Panc1 (cell line): ENCODE data around the gene RBL1.

Experiments used
- POLR2AphosphoS5 ChIP-seq: IDR thresholded peaks from 2 replicates; pipeline ENCODE4 v1.6.1; 2012; ENCODE audit warnings: mild to moderate bottlenecking, low read depth, low read length, moderate library complexity
- TCF7L2 ChIP-seq: IDR thresholded peaks from 2 replicates; pipeline ENCODE4 v1.6.1; 2011; ENCODE audit warnings: mild to moderate bottlenecking, low read depth, low read length, inconsistent platforms
- TF ChIP-seq, protein P1 (sequence below): fragments of 450-650 bp; IDR thresholded peaks from 2 replicates; pipeline ENCODE4 v1.5.1; 2017; ENCODE audit warnings: mild to moderate bottlenecking
- TF ChIP-seq, protein P2 (sequence below), 2 experiments: IDR thresholded peaks; 2 replicates each; pipeline ENCODE4 v1.6.1; 2011 to 2012; ENCODE audit warnings: low read depth in 2 of 2, control low read depth in 1 of 2, low read length in 1 of 2, mild to moderate bottlenecking in 1 of 2, moderate library complexity in 1 of 2; ENCODE audit not compliant: insufficient read depth in 1 of 2

DNA sequence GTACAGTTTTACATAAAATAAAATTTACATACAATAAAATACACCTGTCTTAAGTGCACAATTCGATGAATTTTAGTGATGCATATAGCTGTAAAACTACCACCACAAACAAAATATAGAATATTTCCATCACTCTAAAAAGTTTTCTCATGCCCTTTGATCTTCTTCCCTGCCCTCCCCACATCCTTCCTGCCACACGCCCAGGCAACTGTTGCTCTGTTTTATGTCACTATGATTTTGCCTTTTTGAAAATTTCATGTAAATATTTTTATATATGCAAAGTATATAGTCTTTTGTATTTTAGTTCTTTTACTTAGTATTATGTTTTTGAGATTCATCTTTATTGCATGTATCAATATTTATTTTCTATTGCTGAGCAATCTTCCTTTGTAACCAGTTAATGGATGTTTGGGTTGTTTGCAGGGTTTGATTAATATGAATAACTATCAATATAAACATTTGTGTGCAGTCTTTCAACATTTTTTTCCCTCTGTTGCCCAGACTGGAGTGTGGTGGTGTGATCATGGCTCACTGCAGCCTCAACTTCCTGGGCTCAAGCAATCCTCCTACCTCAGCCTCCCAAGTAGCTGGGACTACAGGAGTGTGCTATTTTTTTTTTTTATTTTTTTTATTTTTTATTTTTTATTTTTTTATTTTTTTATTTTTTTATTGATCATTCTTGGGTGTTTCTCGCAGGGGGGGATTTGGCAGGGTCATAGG is 120.5 kb downstream of the RBL1 start:
- TF ChIP-seq, protein P1, sequence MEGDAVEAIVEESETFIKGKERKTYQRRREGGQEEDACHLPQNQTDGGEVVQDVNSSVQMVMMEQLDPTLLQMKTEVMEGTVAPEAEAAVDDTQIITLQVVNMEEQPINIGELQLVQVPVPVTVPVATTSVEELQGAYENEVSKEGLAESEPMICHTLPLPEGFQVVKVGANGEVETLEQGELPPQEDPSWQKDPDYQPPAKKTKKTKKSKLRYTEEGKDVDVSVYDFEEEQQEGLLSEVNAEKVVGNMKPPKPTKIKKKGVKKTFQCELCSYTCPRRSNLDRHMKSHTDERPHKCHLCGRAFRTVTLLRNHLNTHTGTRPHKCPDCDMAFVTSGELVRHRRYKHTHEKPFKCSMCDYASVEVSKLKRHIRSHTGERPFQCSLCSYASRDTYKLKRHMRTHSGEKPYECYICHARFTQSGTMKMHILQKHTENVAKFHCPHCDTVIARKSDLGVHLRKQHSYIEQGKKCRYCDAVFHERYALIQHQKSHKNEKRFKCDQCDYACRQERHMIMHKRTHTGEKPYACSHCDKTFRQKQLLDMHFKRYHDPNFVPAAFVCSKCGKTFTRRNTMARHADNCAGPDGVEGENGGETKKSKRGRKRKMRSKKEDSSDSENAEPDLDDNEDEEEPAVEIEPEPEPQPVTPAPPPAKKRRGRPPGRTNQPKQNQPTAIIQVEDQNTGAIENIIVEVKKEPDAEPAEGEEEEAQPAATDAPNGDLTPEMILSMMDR = no peak
- TF ChIP-seq, protein P2, sequence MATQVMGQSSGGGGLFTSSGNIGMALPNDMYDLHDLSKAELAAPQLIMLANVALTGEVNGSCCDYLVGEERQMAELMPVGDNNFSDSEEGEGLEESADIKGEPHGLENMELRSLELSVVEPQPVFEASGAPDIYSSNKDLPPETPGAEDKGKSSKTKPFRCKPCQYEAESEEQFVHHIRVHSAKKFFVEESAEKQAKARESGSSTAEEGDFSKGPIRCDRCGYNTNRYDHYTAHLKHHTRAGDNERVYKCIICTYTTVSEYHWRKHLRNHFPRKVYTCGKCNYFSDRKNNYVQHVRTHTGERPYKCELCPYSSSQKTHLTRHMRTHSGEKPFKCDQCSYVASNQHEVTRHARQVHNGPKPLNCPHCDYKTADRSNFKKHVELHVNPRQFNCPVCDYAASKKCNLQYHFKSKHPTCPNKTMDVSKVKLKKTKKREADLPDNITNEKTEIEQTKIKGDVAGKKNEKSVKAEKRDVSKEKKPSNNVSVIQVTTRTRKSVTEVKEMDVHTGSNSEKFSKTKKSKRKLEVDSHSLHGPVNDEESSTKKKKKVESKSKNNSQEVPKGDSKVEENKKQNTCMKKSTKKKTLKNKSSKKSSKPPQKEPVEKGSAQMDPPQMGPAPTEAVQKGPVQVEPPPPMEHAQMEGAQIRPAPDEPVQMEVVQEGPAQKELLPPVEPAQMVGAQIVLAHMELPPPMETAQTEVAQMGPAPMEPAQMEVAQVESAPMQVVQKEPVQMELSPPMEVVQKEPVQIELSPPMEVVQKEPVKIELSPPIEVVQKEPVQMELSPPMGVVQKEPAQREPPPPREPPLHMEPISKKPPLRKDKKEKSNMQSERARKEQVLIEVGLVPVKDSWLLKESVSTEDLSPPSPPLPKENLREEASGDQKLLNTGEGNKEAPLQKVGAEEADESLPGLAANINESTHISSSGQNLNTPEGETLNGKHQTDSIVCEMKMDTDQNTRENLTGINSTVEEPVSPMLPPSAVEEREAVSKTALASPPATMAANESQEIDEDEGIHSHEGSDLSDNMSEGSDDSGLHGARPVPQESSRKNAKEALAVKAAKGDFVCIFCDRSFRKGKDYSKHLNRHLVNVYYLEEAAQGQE (IDR thresholded peaks at IDR 0.05; ENCODE audit: insufficient read depth in 1 of 2, low read depth in 2 of 2, low read length in 1 of 2) = no peak
- TF ChIP-seq POLR2AphosphoS5 (no peak), TCF7L2 (no peak)
